Adrenal gland (tissue), 5 donors: ENCODE data around the gene ERCC5.

Experiments used
- CTCF ChIP-seq, 6 experiments: fragments of 450-650 bp in 4 of 6; fragments of 200-600 bp in 2 of 6; sonication (generic) in 1 of 6; IDR thresholded peaks; 1 replicate in 5 of 6; 2 replicates in 1 of 6; pipeline versions ENCODE4 v1.5.1 to v1.8.0; 2016 to 2021; ENCODE audit warnings: antibody characterized with exemption in 6 of 6, mild to moderate bottlenecking in 2 of 6, moderate library complexity in 1 of 6
- POLR2A ChIP-seq, 2 donors: fragments of 450-650 bp; IDR thresholded peaks; one replicate each; pipeline ENCODE4 v1.6.1; 2017; ENCODE audit warnings: antibody characterized with exemption in 2 of 2, mild to moderate bottlenecking in 2 of 2, moderate library complexity in 1 of 2
- donor health status: DM: no; HTN: no; CAD: no.

GRCh38 chr13:102825400-102825799 lies 20.4 kb upstream of the ERCC5 start:
- TF ChIP-seq CTCF (IDR thresholded peaks at IDR 0.05) (no peak), POLR2A (IDR thresholded peaks at IDR 0.05) (no peak)
